Liver (tissue), 3 donors: ENCODE measurements around the gene ARMC9.

Source experiments
- EGR1 ChIP-seq, 2 donors: IDR thresholded peaks; 2 replicates each; pipeline ENCODE4 v1.6.1; 2016 to 2018; ENCODE audit warnings: antibody characterized with exemption in 2 of 2, low read depth in 2 of 2
- TF ChIP-seq, protein P1 (sequence below): IDR thresholded peaks from 2 replicates; pipeline ENCODE4 v1.6.1; 2016; ENCODE audit warnings: antibody characterized with exemption, mild to moderate bottlenecking
- TF ChIP-seq, protein P2 (sequence below): fragments of 150-350 bp; IDR thresholded peaks from 2 replicates; pipeline ENCODE4 v1.5.1; 2017; ENCODE audit warnings: improper control_type of control experiment, low read depth, low read length; ENCODE audit not compliant: missing input control
- donor health status: healthy.
- donor health status: healthy.

DNA sequence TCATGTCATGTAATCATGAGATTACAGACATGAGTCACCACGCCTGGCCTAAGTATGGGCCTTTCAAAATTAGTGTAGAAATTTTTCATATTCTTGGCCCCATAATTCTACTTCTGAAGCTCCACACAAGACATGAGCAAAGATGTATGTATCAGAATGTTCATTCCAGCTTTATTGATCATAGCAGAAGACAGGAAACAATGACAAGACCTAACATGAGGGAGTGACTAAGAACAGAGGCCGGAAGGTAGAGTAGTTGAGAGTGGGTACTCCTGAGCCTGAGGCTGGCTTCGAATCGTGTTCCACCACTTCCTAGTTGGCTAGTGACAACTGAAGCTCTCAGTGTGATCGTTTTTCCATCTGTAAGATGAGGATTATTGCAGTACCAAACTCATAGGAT is 89.3 kb downstream of the ARMC9 start:
- TF ChIP-seq, protein P1, sequence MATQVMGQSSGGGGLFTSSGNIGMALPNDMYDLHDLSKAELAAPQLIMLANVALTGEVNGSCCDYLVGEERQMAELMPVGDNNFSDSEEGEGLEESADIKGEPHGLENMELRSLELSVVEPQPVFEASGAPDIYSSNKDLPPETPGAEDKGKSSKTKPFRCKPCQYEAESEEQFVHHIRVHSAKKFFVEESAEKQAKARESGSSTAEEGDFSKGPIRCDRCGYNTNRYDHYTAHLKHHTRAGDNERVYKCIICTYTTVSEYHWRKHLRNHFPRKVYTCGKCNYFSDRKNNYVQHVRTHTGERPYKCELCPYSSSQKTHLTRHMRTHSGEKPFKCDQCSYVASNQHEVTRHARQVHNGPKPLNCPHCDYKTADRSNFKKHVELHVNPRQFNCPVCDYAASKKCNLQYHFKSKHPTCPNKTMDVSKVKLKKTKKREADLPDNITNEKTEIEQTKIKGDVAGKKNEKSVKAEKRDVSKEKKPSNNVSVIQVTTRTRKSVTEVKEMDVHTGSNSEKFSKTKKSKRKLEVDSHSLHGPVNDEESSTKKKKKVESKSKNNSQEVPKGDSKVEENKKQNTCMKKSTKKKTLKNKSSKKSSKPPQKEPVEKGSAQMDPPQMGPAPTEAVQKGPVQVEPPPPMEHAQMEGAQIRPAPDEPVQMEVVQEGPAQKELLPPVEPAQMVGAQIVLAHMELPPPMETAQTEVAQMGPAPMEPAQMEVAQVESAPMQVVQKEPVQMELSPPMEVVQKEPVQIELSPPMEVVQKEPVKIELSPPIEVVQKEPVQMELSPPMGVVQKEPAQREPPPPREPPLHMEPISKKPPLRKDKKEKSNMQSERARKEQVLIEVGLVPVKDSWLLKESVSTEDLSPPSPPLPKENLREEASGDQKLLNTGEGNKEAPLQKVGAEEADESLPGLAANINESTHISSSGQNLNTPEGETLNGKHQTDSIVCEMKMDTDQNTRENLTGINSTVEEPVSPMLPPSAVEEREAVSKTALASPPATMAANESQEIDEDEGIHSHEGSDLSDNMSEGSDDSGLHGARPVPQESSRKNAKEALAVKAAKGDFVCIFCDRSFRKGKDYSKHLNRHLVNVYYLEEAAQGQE: no peak
- no peak for TF ChIP-seq EGR1 (IDR thresholded peaks at IDR 0.05; ENCODE audit: low read depth in 2 of 2)
- TF ChIP-seq, protein P2, sequence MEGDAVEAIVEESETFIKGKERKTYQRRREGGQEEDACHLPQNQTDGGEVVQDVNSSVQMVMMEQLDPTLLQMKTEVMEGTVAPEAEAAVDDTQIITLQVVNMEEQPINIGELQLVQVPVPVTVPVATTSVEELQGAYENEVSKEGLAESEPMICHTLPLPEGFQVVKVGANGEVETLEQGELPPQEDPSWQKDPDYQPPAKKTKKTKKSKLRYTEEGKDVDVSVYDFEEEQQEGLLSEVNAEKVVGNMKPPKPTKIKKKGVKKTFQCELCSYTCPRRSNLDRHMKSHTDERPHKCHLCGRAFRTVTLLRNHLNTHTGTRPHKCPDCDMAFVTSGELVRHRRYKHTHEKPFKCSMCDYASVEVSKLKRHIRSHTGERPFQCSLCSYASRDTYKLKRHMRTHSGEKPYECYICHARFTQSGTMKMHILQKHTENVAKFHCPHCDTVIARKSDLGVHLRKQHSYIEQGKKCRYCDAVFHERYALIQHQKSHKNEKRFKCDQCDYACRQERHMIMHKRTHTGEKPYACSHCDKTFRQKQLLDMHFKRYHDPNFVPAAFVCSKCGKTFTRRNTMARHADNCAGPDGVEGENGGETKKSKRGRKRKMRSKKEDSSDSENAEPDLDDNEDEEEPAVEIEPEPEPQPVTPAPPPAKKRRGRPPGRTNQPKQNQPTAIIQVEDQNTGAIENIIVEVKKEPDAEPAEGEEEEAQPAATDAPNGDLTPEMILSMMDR: no peak
